Spleen (tissue), 7 donors: ENCODE results near the gene PCDHGC5.

Source experiments
- CTCF ChIP-seq, 11 experiments: fragments of 200-600 bp in 7 of 11; fragments of 450-650 bp in 4 of 11; sonication (generic) in 4 of 11; IDR thresholded peaks in 8 of 11; conservative IDR thresholded peaks in 3 of 11; 1 replicate in 7 of 11; 2 replicates in 4 of 11; pipeline versions ENCODE4 v1.4.0 to v1.8.0; 2016 to 2021; ENCODE audit warnings: antibody characterized with exemption in 11 of 11, inconsistent platforms in 4 of 11, mild to moderate bottlenecking in 1 of 11
- POLR2A ChIP-seq, 3 donors: fragments of 450-650 bp; IDR thresholded peaks; one replicate each; pipeline ENCODE4 v1.5.1; 2017; ENCODE audit warnings: antibody characterized with exemption in 3 of 3, mild to moderate bottlenecking in 1 of 3
- POLR2AphosphoS5 ChIP-seq, 3 donors: sonication (generic); formaldehyde crosslinking; IDR thresholded peaks; one replicate each; pipeline ENCODE4 v1.5.1; 2017; ENCODE audit warnings: antibody characterized with exemption in 3 of 3
- donor health status: DM: no; HTN: no; CAD: no; lungs with moderate emphysema.
- donor health status: DM: no; HTN: no; CAD: no.
- donor health status: DM: no; HTN: no; CAD: no.

- TF ChIP-seq CTCF (IDR thresholded peaks at IDR 0.05 in 8 of 11, conservative IDR thresholded peaks at IDR 0.05 in 3 of 11) (no peak), POLR2A (IDR thresholded peaks at IDR 0.05) (no peak), POLR2AphosphoS5 (IDR thresholded peaks at IDR 0.05) (no peak)
These were observed 35.1 kb downstream of the PCDHGC5 start for GRCh38 chr5:141523991-141524390.
